Smooth muscle cell (in vitro differentiated cells): Measurements from ENCODE around the gene IL36B. TPM values are rescaled to one million over a fixed set of nuclear protein-coding genes. Genes with fewer than 3 reads are reported as not detected.

Experiments used
- DNase-seq: peaks from one replicate; lab custom pipeline; 2025; ENCODE audit not compliant: unreplicated experiment; lab: John Stamatoyannopoulos, UW
- H2AFZ ChIP-seq: fragments of 200-600 bp; sonication (generic); 2 replicates; pipeline ENCODE4 v1.6.0; 2016; ENCODE audit warnings: antibody characterized with exemption, low read depth, mild to moderate bottlenecking
- H3F3A ChIP-seq: fragments of 200-600 bp; sonication (generic); 2 replicates; pipeline ENCODE4 v1.6.0; 2017; ENCODE audit warnings: antibody characterized with exemption, low read depth
- H3K27ac ChIP-seq: fragments of 200-600 bp; sonication (generic); 2 replicates; pipeline ENCODE4 v1.5.1; 2016; ENCODE audit warnings: low read depth, mild to moderate bottlenecking
- H3K27me3 ChIP-seq: fragments of 200-600 bp; sonication (generic); 2 replicates; pipeline ENCODE4 v1.6.1; 2016; ENCODE audit warnings: low read depth, mild to moderate bottlenecking
- H3K36me3 ChIP-seq: fragments of 200-600 bp; sonication (generic); 2 replicates; pipeline ENCODE4 v1.5.1; 2016; ENCODE audit warnings: low read depth
- H3K4me1 ChIP-seq: fragments of 200-600 bp; sonication (generic); 2 replicates; pipeline ENCODE4 v1.5.1; 2016; ENCODE audit warnings: low read depth
- H3K4me2 ChIP-seq: fragments of 200-600 bp; sonication (generic); 2 replicates; pipeline ENCODE4 v1.6.0; 2016; ENCODE audit warnings: mild to moderate bottlenecking
- H3K4me3 ChIP-seq: fragments of 200-600 bp; sonication (generic); 2 replicates; pipeline ENCODE4 v1.5.1; 2016; ENCODE audit warnings: mild to moderate bottlenecking
- H3K79me2 ChIP-seq: fragments of 200-600 bp; sonication (generic); 2 replicates; pipeline ENCODE4 v1.6.0; 2016; ENCODE audit warnings: low read depth, mild to moderate bottlenecking
- H3K9ac ChIP-seq: fragments of 200-600 bp; sonication (generic); 2 replicates; pipeline ENCODE4 v1.6.0; 2016; ENCODE audit warnings: low read depth
- H3K9me3 ChIP-seq: fragments of 200-600 bp; sonication (generic); replicated peaks from 2 replicates; pipeline ENCODE4 v1.5.1; 2016; ENCODE audit warnings: low read depth
- H4K20me1 ChIP-seq: fragments of 200-600 bp; sonication (generic); 2 replicates; pipeline ENCODE4 v1.6.0; 2016; ENCODE audit warnings: low read depth
- WGBS: methylation state at CpG from one replicate; pipeline ENCODE4 v1.1.7; 2016; ENCODE audit warnings: low lambda C conversion rate; 5-methylcytosine and 5-hydroxymethylcytosine counted together
- polyA plus RNA-seq: library from polyadenylated mRNA; unstranded; fragments of >200 nt; fragmentation: Nextera tagmentation; extraction: Ambion mirVana; gene quantifications from 2 replicates; pipeline ENCODE4 v1.2.1, GENCODE V29; 2016
- total RNA-seq: library from RNA; depleted of rRNA; stranded (reverse); fragments of >200 nt; gene quantifications from 2 replicates; pipeline ENCODE4 v1.2.3, GENCODE V29; 2014
- TF ChIP-seq, protein P1 (sequence below): fragments of 200-600 bp; sonication (generic); IDR thresholded peaks from 2 replicates; pipeline ENCODE4 v1.5.1; 2017; ENCODE audit warnings: borderline replicate concordance, mild to moderate bottlenecking, antibody characterized with exemption; ENCODE audit not compliant: insufficient read depth, poor library complexity, severe bottlenecking

Gene IL36B
- total and polyA plus RNA-seq, 2 experiments from 2014 or later = not detected

DNA sequence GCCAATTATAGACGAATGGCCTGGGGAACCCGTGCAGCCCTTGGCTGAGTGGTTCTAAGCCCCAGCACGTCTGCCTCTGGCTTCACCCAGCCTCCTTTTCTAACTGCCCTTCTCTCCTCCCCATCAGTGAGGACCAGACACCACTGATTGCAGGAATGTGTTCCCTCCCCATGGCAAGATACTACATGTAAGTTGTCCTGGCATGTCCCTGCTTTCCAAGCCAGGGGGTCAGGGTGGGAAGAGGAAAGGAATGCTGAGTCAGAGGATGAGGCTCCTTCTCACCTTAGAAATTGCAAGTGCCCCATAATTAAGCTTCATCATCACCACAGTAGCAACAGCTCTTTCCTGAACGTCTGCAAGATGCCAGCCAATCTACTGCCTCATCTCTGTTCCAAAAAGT, 19.9 kb upstream of the IL36B start:
- Histone ChIP-seq H3K27ac (no peak overlapping the region), H3K4me1 (no peaks in the 10 kb centered on the region)
- WGBS = 38% methylated on average over 4 of the region's 4 CpGs

DNA sequence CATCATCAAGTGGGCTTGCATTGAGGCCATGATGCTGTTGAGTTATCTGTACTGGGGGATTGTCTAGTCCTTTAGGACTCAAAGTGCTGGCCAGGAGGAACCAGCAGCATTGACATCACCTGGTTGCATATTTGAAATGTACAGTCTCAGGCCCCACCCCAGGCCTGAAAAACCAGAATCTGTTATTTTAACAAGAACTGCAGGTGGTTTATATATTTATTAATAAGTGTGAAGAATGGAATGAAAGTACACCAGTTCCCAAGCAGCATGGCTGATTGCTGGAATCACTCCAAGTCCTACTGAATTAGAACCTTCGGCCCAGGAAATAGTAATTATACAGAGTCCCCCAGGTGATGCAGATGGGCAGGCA, 17.9 kb upstream of the IL36B start:
- Histone ChIP-seq H3F3A (no peaks in the 10 kb centered on the region), H4K20me1 (no peaks in the 10 kb centered on the region), H3K27me3 (peaks cover 17% of the 10 kb centered on the region), H2AFZ (no peak overlapping the region), H3K4me2 (no peak overlapping the region), H3K4me1 (no peaks in the 10 kb centered on the region), H3K9me3 (no peaks in the 10 kb centered on the region), H3K79me2 (no peaks in the 10 kb centered on the region), H3K9ac (no peak overlapping the region), H3K36me3 (no peaks in the 10 kb centered on the region), H3K4me3 (no peak overlapping the region), H3K27ac (no peak overlapping the region)
- DNase-seq = no peak
- 97% methylated on average over 1 of the region's 1 CpG for whole genome bisulfite sequencing
- TF ChIP-seq, protein P1, sequence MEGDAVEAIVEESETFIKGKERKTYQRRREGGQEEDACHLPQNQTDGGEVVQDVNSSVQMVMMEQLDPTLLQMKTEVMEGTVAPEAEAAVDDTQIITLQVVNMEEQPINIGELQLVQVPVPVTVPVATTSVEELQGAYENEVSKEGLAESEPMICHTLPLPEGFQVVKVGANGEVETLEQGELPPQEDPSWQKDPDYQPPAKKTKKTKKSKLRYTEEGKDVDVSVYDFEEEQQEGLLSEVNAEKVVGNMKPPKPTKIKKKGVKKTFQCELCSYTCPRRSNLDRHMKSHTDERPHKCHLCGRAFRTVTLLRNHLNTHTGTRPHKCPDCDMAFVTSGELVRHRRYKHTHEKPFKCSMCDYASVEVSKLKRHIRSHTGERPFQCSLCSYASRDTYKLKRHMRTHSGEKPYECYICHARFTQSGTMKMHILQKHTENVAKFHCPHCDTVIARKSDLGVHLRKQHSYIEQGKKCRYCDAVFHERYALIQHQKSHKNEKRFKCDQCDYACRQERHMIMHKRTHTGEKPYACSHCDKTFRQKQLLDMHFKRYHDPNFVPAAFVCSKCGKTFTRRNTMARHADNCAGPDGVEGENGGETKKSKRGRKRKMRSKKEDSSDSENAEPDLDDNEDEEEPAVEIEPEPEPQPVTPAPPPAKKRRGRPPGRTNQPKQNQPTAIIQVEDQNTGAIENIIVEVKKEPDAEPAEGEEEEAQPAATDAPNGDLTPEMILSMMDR = no peak

More for the DNA sequence above, 19.9 kb upstream of the IL36B start:
- Histone ChIP-seq H3K4me2 (no peak overlapping the region), H3K79me2 (no peaks in the 10 kb centered on the region), H3K9me3 (no peaks in the 10 kb centered on the region), H3F3A (no peaks in the 10 kb centered on the region), H3K9ac (no peak overlapping the region), H3K27me3 (peaks cover 21% of the 10 kb centered on the region), H3K4me3 (no peak overlapping the region), H4K20me1 (no peaks in the 10 kb centered on the region), H3K36me3 (no peaks in the 10 kb centered on the region), H2AFZ (no peak overlapping the region)
- TF ChIP-seq, protein P1 = no peak
- DNase-seq = no peak

DNA sequence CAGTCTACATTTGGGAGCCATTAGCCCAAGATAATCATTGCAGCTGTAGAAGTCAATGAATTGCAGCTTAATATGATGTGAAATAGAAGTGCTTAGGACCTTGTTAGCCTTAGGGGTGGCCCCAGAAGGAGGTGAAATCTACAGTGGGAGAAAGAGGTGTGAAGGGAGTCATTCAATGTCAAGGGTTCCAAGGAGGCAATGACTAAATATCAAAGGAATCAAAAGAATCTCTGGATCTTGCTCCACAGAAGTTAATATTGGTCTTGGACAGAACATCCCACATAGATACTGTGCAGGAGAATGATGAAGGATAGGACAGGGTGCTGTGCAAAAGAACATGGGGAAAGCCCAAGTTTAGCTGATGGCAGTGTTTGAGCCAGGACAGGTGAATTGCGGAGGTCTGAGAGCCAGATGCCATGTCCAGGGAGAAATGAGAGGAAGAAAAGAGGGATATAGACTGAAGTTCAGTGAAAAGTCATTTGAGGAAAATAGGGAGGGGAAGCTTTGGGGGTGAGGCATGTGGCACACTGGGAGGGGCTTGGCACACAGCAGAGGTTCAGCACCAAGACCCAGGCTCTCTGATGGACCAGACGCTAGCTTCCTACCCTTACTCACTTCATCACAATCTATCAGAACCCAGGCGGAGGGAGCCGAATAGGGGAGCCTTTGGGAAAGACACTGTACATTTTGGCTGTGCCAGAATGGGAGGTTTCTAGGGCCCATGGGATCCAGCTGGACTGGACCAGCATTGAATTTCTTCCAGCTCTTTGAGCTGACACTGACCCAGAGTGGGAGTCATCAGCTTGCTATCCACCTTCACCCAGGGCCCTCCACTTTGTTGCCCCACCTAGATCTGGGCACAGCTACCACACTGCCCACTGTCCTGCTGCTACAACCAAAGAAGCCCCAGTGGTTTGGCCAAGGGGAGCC, 17.3 kb upstream of the IL36B start:
- no peaks in the 10 kb centered on the region for H3K9me3 ChIP-seq
- H3K4me2 ChIP-seq = no peak overlapping the region
- H3K36me3 ChIP-seq = no peaks in the 10 kb centered on the region
- H2AFZ ChIP-seq = no peak overlapping the region
- peaks cover 10% of the 10 kb centered on the region for H3K27me3 ChIP-seq
- no peaks in the 10 kb centered on the region for H3K4me1 ChIP-seq
- H3K9ac ChIP-seq = no peak overlapping the region
- WGBS = 86% methylated on average over 4 of the region's 4 CpGs
- H3K27ac ChIP-seq = no peak overlapping the region
- no peak for DNase-seq
- H3K79me2 ChIP-seq = no peaks in the 10 kb centered on the region
- no peaks in the 10 kb centered on the region for H4K20me1 ChIP-seq
- no peaks in the 10 kb centered on the region for H3F3A ChIP-seq
- TF ChIP-seq, protein P1 = no peak
- H3K4me3 ChIP-seq = no peak overlapping the region
